A673 (cell line): Measurements from ENCODE around the gene KHNYN. TPM values are rescaled to one million over a fixed set of nuclear protein-coding genes. Genes with fewer than 3 reads are reported as not detected.

Experiments used
- BruUV-seq: library from RNA; stranded (reverse); fragments of 400-500 nt; replicated peaks from 2 replicates; lab custom pipeline; 2021; lab: Mats Ljungman, UMichigan
- CTCF ChIA-PET: fragments of 300-600 bp; sonication (Branson Sonifier 250); formaldehyde crosslinking; loops from one replicate; lab custom pipeline; 2022; ENCODE audit warnings: antibody characterized with exemption; lab: Charles Lee
- POLR2A ChIA-PET: fragments of 300-600 bp; sonication (Branson Sonifier 250); formaldehyde crosslinking; loops from one replicate; lab custom pipeline; 2022; ENCODE audit warnings: antibody characterized with exemption; ENCODE audit not compliant: low non-redundant PET; lab: Charles Lee
- DNase-seq: peaks from one replicate; pipeline ENCODE4 v3.0.0-alpha.2; 2015; ENCODE audit warnings: low spot score
- H3K27ac ChIP-seq: fragments of 200-600 bp; sonication (generic); 2 replicates; pipeline ENCODE4 v1.5.1; 2016; ENCODE audit warnings: mixed run types, low read depth, mild to moderate bottlenecking, mixed read lengths, antibody characterized with exemption, low read length; ENCODE audit not compliant: poor library complexity, severe bottlenecking
- H3K27me3 ChIP-seq: fragments of 200-600 bp; sonication (generic); replicated peaks from 2 replicates; pipeline ENCODE4 v1.6.1; 2017; ENCODE audit warnings: mixed run types, low read depth, mild to moderate bottlenecking, mixed read lengths, antibody characterized with exemption, low read length; ENCODE audit not compliant: insufficient read depth, poor library complexity
- H3K36me3 ChIP-seq: fragments of 200-600 bp; sonication (generic); 2 replicates; pipeline ENCODE4 v1.6.1; 2016; ENCODE audit warnings: mixed run types, mild to moderate bottlenecking, mixed read lengths, antibody characterized with exemption, low read length; ENCODE audit not compliant: insufficient read depth, poor library complexity, severe bottlenecking
- H3K4me1 ChIP-seq: fragments of 200-600 bp; sonication (generic); 2 replicates; pipeline ENCODE4 v1.6.1; 2017; ENCODE audit warnings: mixed run types, mild to moderate bottlenecking, mixed read lengths, antibody characterized with exemption, low read length; ENCODE audit not compliant: insufficient read depth, poor library complexity, severe bottlenecking
- H3K4me3 ChIP-seq: fragments of 200-600 bp; sonication (generic); 2 replicates; pipeline ENCODE4 v1.5.1; 2016; ENCODE audit warnings: low read depth, mixed run types, mild to moderate bottlenecking, mixed read lengths, low read length; ENCODE audit not compliant: poor library complexity, severe bottlenecking
- H3K9me3 ChIP-seq: fragments of 200-600 bp; sonication (generic); 2 replicates; pipeline ENCODE4 v1.6.1; 2016; ENCODE audit warnings: mixed run types, low read depth, mild to moderate bottlenecking, mixed read lengths, antibody characterized with exemption, low read length; ENCODE audit not compliant: poor library complexity, severe bottlenecking
- EZH2 ChIP-seq: fragments of 200-600 bp; sonication (generic); IDR thresholded peaks from 2 replicates; pipeline ENCODE4 v1.6.1; 2017; ENCODE audit warnings: borderline replicate concordance, low read depth, mild to moderate bottlenecking, mixed read lengths, antibody characterized with exemption, low read length; ENCODE audit not compliant: poor library complexity, severe bottlenecking
- intact Hi-C: fragments of 100-400 bp; cut with micrococcal nuclease; formaldehyde crosslinking; loops from one replicate; pipeline ENCODE4 v1.10.0; 2022; ENCODE audit not compliant: unreplicated experiment
- total RNA-seq: library from RNA; stranded (reverse); gene quantifications from 2 replicates; pipeline ENCODE4 v1.2.3, GENCODE V29; 2021
- TF ChIP-seq, protein P1 (sequence below): fragments of 300-800, 200-600 bp; sonication (generic); conservative IDR thresholded peaks from 2 replicates; pipeline ENCODE4 v1.5.1; 2017; ENCODE audit warnings: low read depth, mild to moderate bottlenecking, antibody characterized with exemption, low read length, moderate library complexity, mixed read lengths

Gene KHNYN
- total RNA-seq, 1 experiment from 2014 or later = 32.7 TPM

DNA sequence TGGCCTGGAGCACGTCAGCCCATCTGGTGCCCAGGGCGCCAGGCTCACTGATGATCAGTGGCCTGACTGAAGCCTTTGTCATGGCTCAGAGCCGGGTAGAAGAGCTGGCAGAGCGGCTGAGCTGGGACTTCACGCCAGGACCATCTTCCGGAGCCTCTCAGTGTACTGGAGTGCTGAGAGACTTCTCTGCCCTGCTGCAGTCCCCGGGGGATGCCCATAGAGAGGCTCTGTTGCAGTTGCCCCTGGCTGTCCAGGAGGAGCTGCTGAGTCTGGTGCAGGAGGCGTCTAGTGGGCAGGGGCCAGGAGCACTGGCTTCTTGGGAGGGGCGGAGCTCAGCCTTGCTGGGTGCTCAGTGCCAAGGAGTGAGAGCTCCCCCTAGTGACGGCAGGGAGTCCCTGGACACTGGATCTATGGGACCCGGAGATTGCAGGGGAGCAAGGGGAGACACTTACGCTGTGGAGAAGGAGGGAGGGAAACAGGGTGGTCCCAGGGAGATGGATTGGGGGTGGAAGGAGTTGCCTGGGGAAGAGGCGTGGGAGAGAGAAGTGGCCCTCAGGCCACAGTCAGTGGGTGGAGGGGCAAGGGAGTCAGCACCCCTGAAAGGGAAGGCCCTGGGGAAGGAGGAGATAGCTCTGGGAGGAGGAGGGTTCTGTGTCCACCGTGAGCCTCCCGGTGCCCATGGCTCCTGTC lies 2.0 kb downstream of the KHNYN start:
- Histone ChIP-seq H3K27ac (peak overlapping the region; percentile 87), H3K36me3 (peaks cover 28% of the 10 kb centered on the region), H3K4me1 (peaks cover 18% of the 10 kb centered on the region), H3K9me3 (no peaks in the 10 kb centered on the region), H3K27me3 (no peaks in the 10 kb centered on the region), H3K4me3 (peak overlapping the region; percentile 75)
- TF ChIP-seq EZH2 = no peak
- TF ChIP-seq, protein P1, sequence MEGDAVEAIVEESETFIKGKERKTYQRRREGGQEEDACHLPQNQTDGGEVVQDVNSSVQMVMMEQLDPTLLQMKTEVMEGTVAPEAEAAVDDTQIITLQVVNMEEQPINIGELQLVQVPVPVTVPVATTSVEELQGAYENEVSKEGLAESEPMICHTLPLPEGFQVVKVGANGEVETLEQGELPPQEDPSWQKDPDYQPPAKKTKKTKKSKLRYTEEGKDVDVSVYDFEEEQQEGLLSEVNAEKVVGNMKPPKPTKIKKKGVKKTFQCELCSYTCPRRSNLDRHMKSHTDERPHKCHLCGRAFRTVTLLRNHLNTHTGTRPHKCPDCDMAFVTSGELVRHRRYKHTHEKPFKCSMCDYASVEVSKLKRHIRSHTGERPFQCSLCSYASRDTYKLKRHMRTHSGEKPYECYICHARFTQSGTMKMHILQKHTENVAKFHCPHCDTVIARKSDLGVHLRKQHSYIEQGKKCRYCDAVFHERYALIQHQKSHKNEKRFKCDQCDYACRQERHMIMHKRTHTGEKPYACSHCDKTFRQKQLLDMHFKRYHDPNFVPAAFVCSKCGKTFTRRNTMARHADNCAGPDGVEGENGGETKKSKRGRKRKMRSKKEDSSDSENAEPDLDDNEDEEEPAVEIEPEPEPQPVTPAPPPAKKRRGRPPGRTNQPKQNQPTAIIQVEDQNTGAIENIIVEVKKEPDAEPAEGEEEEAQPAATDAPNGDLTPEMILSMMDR = peak; percentile 99
- BruUV-seq = no TSS peak
- peak; percentile 94 for DNase-seq
- ChIA-PET POLR2A (interaction anchor here (0.6 to 1.3 kb wide), 3 partner anchors 10 to 186 kb away, joined by 3 to 6 read pairs (median 4); no protein-coding TSS in a partner anchor), CTCF (interaction anchor here (0.5 to 3.3 kb wide), 19 partner anchors 8 to 373 kb away, joined by 3 to 101 read pairs (median 6); partner anchors contain the start of genes ADCY4, SDR39U1 and TINF2)
- intact Hi-C loops = loop anchor here (2.0 to 10.0 kb wide), 4 partner anchors 67 to 417 kb away; partner anchors contain the start of gene TINF2

DNA sequence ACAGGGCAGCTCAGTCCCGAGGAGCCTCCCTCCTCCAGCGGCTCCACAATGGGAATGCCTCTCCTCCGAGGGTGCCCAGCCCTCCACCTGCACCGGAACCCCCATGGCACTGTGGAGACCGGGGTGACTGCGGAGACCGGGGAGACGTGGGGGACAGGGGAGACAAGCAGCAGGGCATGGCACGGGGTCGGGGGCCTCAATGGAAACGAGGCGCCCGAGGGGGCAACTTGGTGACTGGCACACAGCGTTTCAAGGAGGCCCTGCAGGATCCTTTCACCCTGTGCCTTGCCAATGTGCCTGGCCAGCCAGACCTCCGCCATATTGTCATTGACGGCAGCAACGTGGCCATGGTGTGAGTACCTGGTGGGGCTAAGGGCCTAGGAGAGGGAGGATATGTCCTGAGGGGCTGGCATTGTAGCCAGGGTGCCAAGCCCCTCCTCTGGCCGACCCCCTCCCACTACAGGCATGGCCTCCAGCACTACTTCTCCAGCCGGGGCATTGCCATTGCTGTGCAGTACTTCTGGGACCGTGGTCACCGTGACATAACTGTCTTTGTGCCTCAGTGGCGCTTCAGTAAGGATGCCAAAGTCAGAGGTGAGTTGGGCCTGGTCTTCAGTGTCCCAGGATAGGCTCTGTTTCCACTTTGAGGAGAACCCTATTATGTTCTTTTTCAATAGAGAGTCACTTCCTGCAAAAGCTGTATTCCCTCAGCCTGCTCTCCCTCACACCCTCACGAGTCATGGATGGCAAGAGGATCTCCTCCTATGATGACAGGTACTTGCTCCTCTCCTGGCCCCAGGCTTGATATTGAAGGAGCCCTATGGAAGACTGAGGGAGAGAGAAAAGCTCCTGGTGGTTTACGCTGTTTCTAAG lies 2.7 kb downstream of the KHNYN start:
- TF ChIP-seq EZH2 = no peak
- TF ChIP-seq, protein P1 = no peak
- CTCF ChIA-PET = interaction anchor here (0.5 to 3.3 kb wide), 17 partner anchors 10 to 374 kb away, joined by 3 to 101 read pairs (median 6); partner anchors contain the start of genes ADCY4, SDR39U1 and TINF2
- no peaks in the 10 kb centered on the region for H3K9me3 ChIP-seq
- H3K27me3 ChIP-seq = no peaks in the 10 kb centered on the region
- peaks cover 26% of the 10 kb centered on the region for H3K4me1 ChIP-seq
- no peak overlapping the region for H3K27ac ChIP-seq
- BruUV-seq = no TSS peak
- no peak overlapping the region for H3K4me3 ChIP-seq
- peaks cover 36% of the 10 kb centered on the region for H3K36me3 ChIP-seq
- no peak for DNase-seq
- POLR2A ChIA-PET = interaction anchor here (1.0 kb wide), 1 partner anchor 101 kb away, joined by 4 read pairs; no protein-coding TSS in a partner anchor
- intact Hi-C loops = loop anchor here (10.0 kb wide), 1 partner anchor 418 kb away; no protein-coding TSS in a partner anchor

DNA sequence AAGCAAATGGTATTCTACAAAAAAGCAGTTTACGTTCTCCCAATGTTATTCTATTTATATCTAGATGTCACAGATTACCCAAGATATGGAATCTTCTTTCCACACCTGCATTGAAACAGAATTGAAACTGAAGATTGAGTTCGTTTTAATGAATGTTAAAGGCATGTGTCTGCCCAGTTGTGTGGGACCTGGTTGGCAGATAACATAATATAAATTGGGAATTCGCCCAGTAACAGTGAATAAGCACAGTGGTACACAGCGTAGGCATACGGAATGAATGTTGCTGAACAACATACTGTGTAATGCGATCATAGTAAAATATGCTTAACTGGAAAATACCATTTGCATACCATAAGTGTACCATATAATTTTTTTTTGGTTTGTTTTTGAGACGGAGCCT lies 4.3 kb downstream of the KHNYN start:
- H3K36me3 ChIP-seq = peaks cover 51% of the 10 kb centered on the region
- no peaks in the 10 kb centered on the region for H3K27me3 ChIP-seq
- TF ChIP-seq EZH2 = no peak
- TF ChIP-seq, protein P1 = no peak
- ChIA-PET CTCF (no interaction called here), POLR2A (no interaction called here)
- no peak overlapping the region for H3K4me3 ChIP-seq
- BruUV-seq = no TSS peak
- intact Hi-C loops = loop anchor here (10.0 kb wide), 1 partner anchor 419 kb away; no protein-coding TSS in a partner anchor
- H3K4me1 ChIP-seq = peaks cover 26% of the 10 kb centered on the region
- no peaks in the 10 kb centered on the region for H3K9me3 ChIP-seq
- H3K27ac ChIP-seq = no peak overlapping the region
- no peak for DNase-seq
